T47D (cell line): ENCODE measurements around the gene TBCA.

Source experiments
- DNase-seq, 2 experiments: peaks; one replicate each; pipeline versions ENCODE4 v3.0.0 to v3.0.0-alpha.2; 2011 to 2012; ENCODE audit warnings: low read depth in 1 of 2, low spot score in 1 of 2
- JUND ChIP-seq: IDR thresholded peaks from 2 replicates; pipeline ENCODE4 v1.6.1; 2012; ENCODE audit warnings: low read depth
- in situ Hi-C: cut with HindIII; loops from 2 replicates; pipeline ENCODE4 v1.10.0; 2016; ENCODE audit warnings: low sequenced_read_pairs, low pct_unique_long_range_greater_than_20kb

The TBCA gene

GRCh38 chr5:77642738-77643653 is 133.1 kb downstream of the TBCA start:
- no peak for TF ChIP-seq JUND
- DNase-seq, result no peak
- in situ Hi-C loops, result no loop called here

GRCh38 chr5:77641963-77642737 is 134.0 kb downstream of the TBCA start:
- no peak for DNase-seq
- no peak for TF ChIP-seq JUND
- in situ Hi-C loops, result no loop called here

GRCh38 chr5:77641397-77641943 is 134.7 kb downstream of the TBCA start:
- in situ Hi-C loops, result no loop called here
- no peak for TF ChIP-seq JUND
- DNase-seq, result no peak
